Measurements from ENCODE around the gene PHLDA1. TPM values are rescaled to one million over a fixed set of nuclear protein-coding genes. Genes with fewer than 3 reads are reported as not detected.

Gene PHLDA1
- total and polyA plus RNA-seq, 2 donors (not counting 1 experiment from before 2014, with no cell fraction given): 1.0 to 1.7 TPM

DNA sequence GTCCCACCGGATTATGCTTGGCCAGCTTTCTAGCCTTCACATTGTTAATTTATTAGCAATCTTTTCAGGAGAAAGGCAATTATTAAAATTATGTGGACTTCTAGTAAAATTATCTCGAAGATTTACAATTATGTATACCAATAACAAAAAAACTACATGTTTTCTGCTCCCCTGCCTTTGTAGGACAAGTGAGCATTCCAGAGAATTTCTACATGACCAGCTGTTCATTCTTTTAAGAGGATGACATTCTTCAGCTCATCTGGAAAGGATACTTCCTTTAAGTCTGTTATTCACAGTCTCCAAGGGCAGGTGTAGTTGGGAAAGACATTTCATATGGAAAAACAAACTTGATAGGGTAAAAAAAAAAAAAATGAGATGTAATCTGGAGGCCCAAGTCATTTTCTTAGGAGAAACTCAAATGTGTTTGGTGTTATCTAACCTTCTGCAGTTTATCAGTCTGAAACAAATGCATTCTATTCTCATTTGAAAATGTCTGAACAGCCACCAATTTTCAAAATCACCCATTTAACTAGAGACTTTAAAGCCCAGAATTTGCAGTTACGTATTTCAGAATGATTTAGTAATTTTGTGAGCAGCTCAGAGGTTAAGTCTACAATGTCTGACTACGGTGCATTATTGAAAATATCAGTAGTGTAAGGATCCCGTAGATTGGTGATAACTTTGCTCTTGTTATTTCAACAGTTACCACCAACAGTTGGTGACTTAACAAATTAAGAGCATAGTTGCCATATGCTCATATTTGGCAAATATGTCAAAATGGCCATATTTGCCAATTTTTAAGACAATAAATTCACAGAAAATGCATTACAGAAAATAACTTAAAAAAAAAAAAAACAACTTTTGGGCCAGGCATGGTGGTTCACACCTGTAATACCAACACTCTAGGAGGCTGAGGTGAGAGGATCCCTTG lies 1.8 kb upstream of the PHLDA1 start:
- peaks cover 18 to 23% of the 10 kb centered on the region in 2 donors for H3K4me1 ChIP-seq (ENCODE audit: control insufficient read depth in 2 of 2, insufficient read depth in 2 of 2, low read length in 2 of 2)
- H3K27me3 Mint-ChIP-seq: peaks cover 15% of the 10 kb centered on the region
- H3K27ac ChIP-seq (ENCODE audit: low read length in 2 of 2): peak overlapping the region in 1 of 2 donors; percentile 81
- no peaks in the 10 kb centered on the region for H3K36me3 ChIP-seq (replicated peaks in 1 of 2; ENCODE audit: control extremely low read depth in 1 of 2, control insufficient read depth in 1 of 2, extremely low read depth in 1 of 2, insufficient read depth in 2 of 2, low read length in 1 of 2)
- H3K4me3 ChIP-seq (ENCODE audit: control extremely low read depth in 1 of 5, extremely low read depth in 1 of 5, insufficient read depth in 1 of 5, low read depth in 2 of 5, low read length in 4 of 5): no peak overlapping the region
- ChIA-PET CTCF (interaction anchor here (1.0 to 12.7 kb wide), 10 partner anchors 6 to 642 kb away, joined by 3 to 210 read pairs (median 4); partner anchors contain the start of gene BBS10), POLR2A (interaction anchor here (0.6 kb wide), 1 partner anchor 1023 kb away, joined by 11 read pairs; no protein-coding TSS in a partner anchor)
- no peaks in the 10 kb centered on the region for H4K20me1 ChIP-seq (ENCODE audit: control insufficient read depth, insufficient read depth, low read length, poor library complexity, severe bottlenecking)
- H3K4me3 Mint-ChIP-seq: peak overlapping the region; percentile 96
- peaks cover 2 to 20% (median 17%) of the 10 kb centered on the region in 4 experiments for H3K27me3 ChIP-seq (replicated peaks in 1 of 4; ENCODE audit: control extremely low read depth in 1 of 4, control insufficient read depth in 3 of 4, insufficient read depth in 4 of 4, low read length in 3 of 4)
- H3K9me3 Mint-ChIP-seq (ENCODE audit: insufficient read depth): no peaks in the 10 kb centered on the region
- H2AFZ ChIP-seq (ENCODE audit: insufficient read depth, low read depth, low read length, poor library complexity, severe bottlenecking): peak overlapping the region; percentile 96
- H3K4me1 Mint-ChIP-seq: peaks cover 29% of the 10 kb centered on the region
- ATAC-seq (ENCODE audit: low read depth) (no peak), DNase-seq (no peak)
- no peak overlapping the region for H3K9ac ChIP-seq (ENCODE audit: low read length)
- no peak overlapping the region for H3K27ac Mint-ChIP-seq
- H3K4me2 ChIP-seq (replicated peaks; ENCODE audit: low read depth, low read length, poor library complexity, severe bottlenecking): no peak overlapping the region
- TF ChIP-seq, protein P1, sequence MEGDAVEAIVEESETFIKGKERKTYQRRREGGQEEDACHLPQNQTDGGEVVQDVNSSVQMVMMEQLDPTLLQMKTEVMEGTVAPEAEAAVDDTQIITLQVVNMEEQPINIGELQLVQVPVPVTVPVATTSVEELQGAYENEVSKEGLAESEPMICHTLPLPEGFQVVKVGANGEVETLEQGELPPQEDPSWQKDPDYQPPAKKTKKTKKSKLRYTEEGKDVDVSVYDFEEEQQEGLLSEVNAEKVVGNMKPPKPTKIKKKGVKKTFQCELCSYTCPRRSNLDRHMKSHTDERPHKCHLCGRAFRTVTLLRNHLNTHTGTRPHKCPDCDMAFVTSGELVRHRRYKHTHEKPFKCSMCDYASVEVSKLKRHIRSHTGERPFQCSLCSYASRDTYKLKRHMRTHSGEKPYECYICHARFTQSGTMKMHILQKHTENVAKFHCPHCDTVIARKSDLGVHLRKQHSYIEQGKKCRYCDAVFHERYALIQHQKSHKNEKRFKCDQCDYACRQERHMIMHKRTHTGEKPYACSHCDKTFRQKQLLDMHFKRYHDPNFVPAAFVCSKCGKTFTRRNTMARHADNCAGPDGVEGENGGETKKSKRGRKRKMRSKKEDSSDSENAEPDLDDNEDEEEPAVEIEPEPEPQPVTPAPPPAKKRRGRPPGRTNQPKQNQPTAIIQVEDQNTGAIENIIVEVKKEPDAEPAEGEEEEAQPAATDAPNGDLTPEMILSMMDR (IDR thresholded peaks at IDR 0.05): no peak
- TF ChIP-seq EZH2 (IDR thresholded peaks at IDR 0.05; ENCODE audit: borderline replicate concordance, insufficient read depth, low read depth, low read length, poor library complexity, severe bottlenecking): no peak
- no CpG with 5 or more reads among the region's 5 CpGs for WGBS (ENCODE audit: insufficient coverage)
- no peaks in the 10 kb centered on the region for H3K79me2 ChIP-seq (ENCODE audit: control insufficient read depth, insufficient read depth, low read length)
- no peaks in the 10 kb centered on the region for H3K9me3 ChIP-seq (ENCODE audit: control extremely low read depth in 1 of 3, control insufficient read depth in 2 of 3, insufficient read depth in 1 of 3, low read length in 2 of 3)
- intact Hi-C loops (cut with micrococcal nuclease): loop anchor here (2.0 to 5.0 kb wide), 5 partner anchors 314 to 1495 kb away; partner anchors contain the start of genes BBS10, KRR1 and OSBPL8
